ENCODE results near the gene UBC.
"Not testable (repeated sequence)": the region's sequence is repeated elsewhere in the genome, so short reads cannot be mapped to it uniquely, and the experiment has no call there.

Gene UBC

DNA sequence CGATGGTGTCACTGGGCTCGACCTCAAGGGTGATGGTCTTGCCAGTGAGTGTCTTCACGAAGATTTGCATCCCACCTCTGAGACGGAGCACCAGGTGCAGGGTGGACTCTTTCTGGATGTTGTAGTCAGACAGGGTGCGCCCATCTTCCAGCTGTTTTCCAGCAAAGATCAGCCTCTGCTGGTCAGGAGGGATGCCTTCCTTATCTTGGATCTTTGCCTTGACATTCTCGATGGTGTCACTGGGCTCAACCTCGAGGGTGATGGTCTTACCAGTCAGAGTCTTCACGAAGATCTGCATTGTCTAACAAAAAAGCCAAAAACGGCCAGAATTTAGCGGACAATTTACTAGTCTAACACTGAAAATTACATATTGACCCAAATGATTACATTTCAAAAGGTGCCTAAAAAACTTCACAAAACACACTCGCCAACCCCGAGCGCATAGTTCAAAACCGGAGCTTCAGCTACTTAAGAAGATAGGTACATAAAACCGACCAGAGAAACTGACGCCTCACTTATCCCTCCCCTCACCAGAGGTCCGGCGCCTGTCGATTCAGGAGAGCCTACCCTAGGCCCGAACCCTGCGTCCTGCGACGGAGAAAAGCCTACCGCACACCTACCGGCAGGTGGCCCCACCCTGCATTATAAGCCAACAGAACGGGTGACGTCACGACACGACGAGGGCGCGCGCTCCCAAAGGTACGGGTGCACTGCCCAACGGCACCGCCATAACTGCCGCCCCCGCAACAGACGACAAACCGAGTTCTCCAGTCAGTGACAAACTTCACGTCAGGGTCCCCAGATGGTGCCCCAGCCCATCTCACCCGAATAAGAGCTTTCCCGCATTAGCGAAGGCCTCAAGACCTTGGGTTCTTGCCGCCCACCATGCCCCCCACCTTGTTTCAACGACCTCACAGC, 717 bp downstream of the UBC start:
- peak; percentile 95 to 96 for DNase-seq

- not testable (repeated sequence) for DNase-seq
These were observed 1.7 kb downstream of the UBC start for GRCh38 chr12:124912529-124913287.

DNA sequence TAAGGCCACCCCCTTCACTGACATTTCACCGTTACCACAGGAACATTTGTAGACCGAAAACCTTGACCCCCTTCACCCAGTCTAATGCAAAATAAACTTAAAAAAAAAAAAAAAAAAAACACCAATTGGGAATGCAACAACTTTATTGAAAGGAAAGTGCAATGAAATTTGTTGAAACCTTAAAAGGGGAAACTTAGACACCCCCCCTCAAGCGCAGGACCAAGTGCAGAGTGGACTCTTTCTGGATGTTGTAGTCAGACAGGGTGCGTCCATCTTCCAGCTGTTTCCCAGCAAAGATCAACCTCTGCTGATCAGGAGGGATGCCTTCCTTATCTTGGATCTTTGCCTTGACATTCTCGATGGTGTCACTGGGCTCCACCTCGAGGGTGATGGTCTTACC, 2.9 kb downstream of the UBC start:
- DNase-seq = not testable (repeated sequence)

GRCh38 chr12:124910561-124911478, 3.6 kb downstream of the UBC start:
- DNase-seq = no peak

GRCh38 chr12:124909831-124910560, 4.5 kb downstream of the UBC start:
- no peak for DNase-seq

GRCh38 chr12:124906606-124907261, 7.7 kb downstream of the UBC start:
- peak; percentile 87 to 93 for DNase-seq

DNA sequence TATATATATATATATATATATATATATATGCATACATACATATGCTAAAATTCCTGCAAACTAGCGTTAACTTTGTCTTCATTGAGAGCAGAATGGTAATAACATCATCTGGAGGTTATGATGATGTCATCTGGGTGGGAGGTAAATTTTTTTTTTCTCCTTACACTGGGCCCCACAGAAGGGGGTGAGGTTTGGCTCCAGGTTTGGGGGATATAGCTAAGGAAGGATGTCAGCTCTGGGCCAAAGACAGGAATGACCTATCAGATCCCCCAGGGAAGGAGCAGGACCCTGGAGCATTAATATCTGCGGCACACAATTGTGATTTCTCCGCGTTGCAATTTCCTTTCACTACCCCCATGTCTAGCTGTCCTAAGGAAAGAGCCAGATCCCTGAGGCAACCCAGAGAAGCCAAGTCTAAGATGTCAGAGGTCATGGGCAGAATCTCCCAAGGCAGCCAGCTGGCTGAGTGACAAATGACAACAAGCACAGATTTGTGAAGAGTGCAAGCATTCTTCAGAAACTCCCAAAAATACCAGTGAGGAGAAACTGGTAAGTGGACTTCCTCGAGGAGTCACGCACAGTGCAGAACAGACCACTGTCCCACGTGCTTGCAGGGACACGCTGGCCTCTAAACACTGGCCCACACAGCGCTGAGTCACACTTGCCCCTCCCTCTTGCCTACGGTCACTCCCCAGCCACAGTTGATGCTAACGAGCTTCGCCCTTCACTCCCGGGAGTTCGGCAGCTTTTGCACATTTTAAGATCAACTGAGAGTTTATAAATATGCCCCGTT, 9.9 kb downstream of the UBC start:
- DNase-seq = no peak

GRCh38 chr12:124902916-124903315, 11.5 kb downstream of the UBC start:
- no peak for DNase-seq

DNA sequence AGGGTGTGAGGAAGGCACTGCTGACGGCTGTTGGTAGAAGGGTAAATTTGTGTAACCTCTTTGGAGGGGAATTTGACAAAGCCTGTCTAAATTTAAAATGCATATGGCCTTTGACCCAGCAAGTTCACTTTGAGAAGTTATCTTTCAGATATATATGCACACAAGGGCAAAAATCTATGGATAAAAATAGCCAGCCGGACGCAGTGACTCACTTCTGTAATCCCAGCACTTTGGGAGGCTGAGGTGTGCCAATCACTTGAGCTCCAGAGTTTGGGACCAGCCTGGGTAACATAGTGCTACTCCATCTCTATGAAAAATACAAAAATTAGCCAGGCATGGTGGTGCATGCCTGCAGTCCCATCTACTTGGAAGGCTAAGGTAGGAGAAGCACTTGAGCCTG, 13.4 kb downstream of the UBC start:
- no peak for DNase-seq

GRCh38 chr12:124900345-124900795, 14.1 kb downstream of the UBC start:
- DNase-seq = not testable (repeated sequence)

DNA sequence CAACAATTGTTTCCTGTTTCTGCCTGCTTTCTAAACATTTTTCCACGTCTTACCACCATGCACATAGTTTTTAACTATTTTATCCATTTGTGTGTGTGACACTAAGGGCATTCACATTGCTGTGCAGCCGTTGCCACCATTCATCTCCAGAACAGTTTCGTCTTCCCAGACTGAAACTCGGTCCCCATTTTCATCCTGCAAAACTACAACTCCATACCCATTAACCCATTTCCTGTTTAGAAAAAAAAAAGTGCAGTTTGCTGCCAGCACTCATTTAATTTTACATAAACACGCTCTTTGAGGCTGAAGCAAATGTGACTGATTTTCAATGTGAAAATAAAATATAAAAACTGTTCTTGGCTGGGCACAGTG, 15.5 kb downstream of the UBC start:
- no peak for DNase-seq

- peak; percentile 69 to 71 for DNase-seq
These were observed 16.1 kb downstream of the UBC start for GRCh38 chr12:124898200-124898922.

- DNase-seq = no peak
These were observed 18.0 kb downstream of the UBC start for GRCh38 chr12:124896461-124896860.

GRCh38 chr12:124893792-124894516, 20.5 kb downstream of the UBC start:
- no peak for DNase-seq

DNA sequence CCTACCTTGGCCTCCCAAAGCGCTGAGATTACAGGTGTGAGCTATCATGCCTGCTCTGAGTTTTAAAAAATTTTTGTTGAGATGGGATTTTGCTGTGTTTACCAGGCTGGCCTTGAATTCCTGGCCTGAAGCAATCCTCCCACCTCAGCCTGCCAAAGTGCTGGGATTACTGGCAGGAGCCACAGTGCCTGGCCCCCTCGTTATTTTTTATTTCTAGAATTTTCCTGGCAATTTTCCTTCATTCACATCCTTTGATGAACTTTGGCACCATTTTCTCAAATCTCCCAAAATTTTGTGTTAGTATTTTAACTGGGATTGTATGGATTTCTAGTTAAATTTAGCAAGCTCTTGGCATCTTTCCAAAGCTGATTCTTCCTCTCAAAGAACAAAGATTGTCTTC, 26.2 kb downstream of the UBC start:
- no peak for DNase-seq

- DNase-seq = not testable (repeated sequence)
These were observed 26.7 kb downstream of the UBC start for GRCh38 chr12:124887766-124888165.

DNA sequence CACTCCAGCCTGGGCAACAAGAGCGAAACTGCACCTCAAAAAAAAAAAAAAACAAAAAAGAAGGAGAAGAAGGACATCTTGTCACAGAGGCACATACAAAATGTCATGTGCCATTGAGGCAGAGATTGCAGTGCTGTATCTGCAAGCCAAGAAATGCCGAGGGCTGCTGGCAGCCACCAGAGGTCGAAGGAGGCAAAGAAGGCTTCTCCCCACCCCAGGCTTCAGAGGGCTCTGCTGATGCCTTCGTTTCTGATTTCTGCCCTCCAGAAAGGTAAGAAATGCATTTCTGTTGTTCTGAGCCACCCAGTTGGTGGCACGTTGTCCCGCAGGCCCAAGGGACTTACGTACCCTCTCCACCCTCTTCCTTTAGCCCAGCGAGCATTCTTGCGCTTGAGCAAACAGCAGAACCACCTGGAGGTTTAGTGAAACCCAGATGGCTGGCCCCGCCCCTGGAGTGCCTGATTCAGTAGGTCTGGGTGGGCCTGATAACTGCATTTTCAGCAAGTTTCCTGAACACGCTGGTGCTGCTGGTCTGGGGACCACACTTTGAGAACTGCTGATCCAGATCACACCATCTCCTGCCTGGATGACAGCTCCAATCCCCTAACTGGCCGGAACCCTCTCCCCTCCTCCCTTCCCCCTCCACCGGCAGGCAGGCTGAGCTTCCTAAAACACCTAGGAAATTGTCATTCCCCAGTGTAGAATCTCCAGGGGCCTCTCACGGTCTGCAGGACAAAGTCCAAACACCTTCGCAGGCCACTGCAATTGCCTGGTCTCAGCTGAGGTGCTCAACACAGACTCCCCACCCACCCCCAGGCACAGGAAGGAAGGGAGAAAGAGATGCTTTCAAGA, 29.6 kb downstream of the UBC start:
- no peak for DNase-seq
